Activated T-cell treated with anti-CD3 and anti-CD28 coated beads for 4 hours (primary cell): ENCODE measurements around the gene GET3.
"Not testable (repeated sequence)": the region's sequence is repeated elsewhere in the genome, so short reads cannot be mapped to it uniquely, and the experiment has no call there.

Experiments used
- DNase-seq: peaks from one replicate; pipeline ENCODE4 v3.0.0-alpha.2; 2020

GET3 gene

DNA sequence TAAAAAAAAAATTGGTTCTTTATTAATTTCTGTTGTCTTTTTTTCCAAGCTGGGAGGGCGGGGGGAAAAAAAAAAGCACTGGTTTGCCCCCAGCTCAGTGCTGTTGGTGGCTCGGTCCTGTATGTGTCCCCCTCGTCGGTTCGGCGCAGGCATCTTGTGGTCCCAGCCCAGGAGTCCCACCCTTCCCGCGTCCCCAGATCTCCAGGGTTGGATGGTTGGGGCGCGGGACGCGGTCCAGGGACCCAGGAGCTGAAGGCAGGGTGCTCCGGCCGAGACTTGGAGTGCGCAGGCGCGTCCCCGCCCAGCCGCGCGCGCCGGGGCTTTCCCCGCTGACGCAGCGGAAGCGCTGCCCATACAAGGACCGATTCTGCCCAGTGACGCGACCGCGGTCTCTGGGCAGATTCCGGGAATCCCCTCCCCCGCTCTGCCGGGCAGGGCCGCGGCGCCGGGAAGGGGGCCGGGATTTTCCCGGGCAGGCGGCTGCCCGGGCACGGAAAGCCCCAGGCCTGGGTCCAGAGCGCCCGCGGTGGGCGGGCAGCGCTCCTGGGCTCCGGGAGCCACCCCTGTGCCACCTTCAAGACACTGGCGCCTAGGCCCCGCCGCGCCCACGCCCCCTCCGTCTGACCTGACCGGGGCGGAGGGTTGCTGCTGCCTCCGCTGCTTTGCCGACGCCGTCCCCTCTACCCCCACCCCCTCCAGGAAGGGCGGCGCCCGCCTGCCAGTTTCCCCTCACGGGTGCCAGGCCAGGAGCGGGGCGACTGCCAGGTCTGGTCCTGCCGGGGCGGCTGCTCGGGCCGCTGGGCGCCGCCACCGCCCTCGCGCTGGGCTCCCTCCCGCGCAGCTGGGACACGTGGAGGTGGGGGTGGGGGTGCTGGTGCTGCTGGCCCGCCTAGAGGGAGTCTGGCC lies 56.2 kb downstream of the GET3 start:
- peak; percentile 88 for DNase-seq

GRCh38 chr19:12794196-12794941 lies 57.1 kb downstream of the GET3 start:
- no peak for DNase-seq

- no peak for DNase-seq
Measured at GRCh38 chr19:12794971-12795381, 57.7 kb downstream of the GET3 start.

- DNase-seq = peak; percentile 68
Measured at GRCh38 chr19:12796146-12797071, 59.1 kb downstream of the GET3 start.

GRCh38 chr19:12797141-12797587 lies 59.9 kb downstream of the GET3 start:
- no peak for DNase-seq

DNA sequence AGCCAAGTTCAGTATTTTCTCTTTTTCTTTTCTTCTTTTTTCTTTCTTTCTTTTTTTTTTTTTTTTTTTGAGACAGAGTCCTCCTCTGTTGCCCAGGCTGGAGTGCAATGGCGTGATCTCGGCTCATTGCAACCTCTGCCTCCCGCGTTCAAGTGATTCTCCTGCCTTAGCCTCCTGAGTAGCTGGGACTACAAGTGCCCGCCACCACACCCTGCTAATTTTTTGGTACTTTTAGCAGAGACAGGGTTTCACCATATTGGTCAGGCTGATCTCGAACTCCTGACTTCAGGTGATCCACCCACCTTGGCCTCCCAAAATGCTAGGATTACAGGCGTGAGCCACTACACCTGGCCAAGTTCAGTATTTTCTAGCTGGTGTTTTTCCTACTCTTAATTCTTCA lies 60.3 kb downstream of the GET3 start:
- not testable (repeated sequence) for DNase-seq
